HG03520 (cell line): ENCODE data around the gene AGXT2.
"Not testable (repeated sequence)": the region's sequence is repeated elsewhere in the genome, so short reads cannot be mapped to it uniquely, and the experiment has no call there.

Source experiments
- ATAC-seq: cut with Tn5 transposase; IDR thresholded peaks from one replicate; pipeline ENCODE4 v1.9.1; 2021; ENCODE audit warnings: mild to moderate bottlenecking, moderate library complexity; ENCODE audit not compliant: unreplicated experiment

Gene AGXT2

DNA sequence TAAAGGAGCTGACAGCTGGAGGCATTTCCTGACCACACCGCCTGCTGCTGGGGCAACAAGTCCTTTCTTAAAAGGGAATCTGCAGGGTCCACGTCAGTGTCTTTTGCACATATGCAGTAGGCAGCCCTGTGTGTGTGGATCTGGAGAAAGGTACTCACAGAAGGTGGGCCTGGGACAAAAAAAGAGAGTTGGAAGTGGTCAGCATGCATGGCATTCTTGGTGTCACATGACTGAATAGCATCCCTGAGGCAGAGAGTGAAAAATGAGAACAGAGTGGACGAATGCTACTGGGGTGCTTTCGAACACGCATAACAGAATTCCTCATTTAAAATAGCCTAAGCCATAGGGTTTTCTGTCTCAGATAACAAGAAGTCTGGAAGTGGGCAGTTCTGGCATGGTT is 71.4 kb downstream of the AGXT2 start:
- no peak for ATAC-seq

DNA sequence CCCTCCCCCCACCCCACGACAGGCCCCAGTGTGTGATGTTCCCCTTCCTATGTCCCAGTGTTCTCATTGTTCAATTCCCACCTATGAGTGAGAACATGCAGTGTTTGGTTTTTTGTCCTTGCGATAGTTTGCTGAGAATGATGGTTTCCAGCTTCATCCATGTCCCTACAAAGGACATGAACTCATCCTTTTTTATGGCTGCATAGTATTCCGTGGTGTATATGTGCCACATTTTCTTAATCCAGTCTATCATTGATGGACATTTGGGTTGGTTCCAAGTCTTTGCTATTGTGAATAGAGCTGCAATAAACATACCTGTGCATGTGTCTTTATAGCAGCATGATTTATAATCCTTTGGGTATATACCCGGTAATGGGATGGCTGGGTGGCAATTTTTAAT is 76.1 kb downstream of the AGXT2 start:
- ATAC-seq: not testable (repeated sequence)

DNA sequence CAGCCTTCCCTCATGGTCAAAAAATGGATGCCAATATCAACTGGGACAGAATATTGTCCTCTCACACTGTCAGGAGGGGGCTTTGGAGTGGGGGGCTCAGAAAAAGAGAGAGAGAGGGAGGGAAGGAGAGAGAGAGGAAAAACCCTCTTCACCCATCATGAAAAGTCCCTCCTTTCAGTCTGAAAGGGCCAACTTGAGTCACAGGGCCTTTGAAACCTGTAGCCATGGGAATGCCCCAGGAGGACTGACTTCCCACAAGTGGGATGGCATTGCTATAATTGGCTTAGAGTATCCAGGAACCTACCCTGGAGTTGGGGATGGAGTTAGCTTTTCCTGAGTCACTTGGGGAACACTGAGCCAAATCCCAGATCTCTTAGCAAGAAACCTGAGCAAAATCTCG is 77.2 kb downstream of the AGXT2 start:
- no peak for ATAC-seq

DNA sequence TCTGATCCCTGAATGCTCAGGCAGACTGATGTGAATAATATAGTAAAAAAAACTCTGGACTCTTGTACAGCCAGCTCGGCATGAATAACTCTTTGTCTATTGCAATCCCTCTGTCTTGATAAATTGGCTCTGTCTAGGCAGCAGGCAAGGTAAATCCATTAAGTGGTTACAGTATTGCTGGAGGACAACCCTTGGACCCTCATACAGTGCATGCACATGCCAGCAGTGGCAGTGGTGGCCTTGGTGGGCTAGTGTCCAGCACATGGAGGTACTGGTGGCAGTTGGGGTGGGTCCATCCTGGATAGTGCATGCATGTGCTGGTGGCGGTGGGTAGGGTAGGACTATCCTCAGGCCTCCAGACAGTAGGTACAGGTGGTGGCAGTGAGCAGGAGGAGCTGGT is 79.5 kb downstream of the AGXT2 start:
- no peak for ATAC-seq

DNA sequence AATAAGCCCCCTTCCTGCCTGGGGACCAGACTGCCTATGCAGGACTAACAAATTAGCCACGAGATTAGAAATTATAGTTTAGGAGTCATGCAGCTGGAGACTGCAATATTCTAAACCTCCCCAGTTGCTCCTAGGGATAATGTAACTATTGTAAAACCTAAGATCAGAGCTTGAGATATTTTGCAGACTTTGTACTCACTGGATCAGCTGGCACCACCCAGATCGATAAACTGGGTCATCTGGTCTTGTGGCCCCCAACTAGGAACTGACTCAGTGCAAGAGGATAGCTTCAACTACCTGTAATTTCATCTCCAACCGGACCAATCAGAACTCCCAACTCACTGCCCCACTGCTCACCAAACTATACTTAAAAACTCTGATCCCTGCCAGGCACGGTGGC is 80.2 kb downstream of the AGXT2 start:
- no peak for ATAC-seq

DNA sequence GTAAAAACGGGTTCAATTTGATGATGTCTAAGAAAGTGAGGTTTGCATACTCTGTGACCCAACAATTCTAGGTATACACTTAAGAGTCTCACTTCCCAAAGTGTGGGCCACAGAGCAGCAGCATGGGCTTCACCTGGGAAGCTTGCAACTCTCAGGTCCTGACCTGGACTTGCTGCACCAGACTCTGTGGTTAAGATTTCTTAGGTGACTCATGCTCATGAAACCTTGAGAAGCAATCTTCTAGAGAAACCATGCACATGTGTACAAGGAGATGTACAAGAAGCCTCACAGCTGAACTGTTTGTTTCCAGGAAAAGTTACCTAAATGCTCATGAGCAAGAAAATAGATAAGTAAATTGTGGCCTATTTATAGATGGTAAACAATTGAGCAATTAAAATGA is 88.4 kb downstream of the AGXT2 start:
- peak; percentile 90 for ATAC-seq

DNA sequence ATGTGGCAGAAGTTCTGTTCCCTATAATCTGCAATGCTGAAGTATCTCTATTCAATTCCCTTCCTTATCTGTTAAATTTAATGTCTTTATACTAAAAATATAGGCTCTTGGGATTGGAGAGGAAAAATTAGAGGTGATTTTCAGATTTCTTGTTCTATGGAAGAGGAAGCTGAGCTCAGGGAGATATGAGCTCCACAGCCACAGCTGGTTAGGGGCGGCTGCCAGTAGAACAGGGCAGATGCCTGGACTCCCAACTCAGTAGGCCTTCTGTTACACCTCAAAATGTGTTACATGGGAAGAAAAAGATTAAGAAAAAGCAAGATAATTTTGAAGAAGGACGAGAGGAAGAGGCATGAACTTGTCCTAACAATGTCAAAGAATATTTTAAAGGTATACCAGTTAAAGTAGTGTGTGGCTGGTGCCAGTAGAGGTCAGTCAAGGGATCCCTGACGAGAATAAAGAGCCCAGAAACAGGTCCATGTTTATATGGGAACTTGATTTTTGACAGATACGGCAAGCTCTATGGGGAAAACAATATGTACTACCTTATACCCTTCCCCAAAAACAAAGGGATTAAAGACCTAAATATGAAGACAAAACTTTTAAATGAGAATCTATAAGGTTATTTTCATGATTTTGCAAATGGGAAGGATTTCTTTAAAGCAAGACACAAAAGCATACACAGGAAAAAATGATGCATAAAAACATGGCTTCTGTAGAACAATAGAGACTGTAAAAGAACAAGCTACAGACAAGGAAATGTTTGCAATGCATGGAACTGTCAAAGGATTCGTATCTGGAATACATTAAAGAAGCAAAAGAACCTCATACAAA is 89.7 kb downstream of the AGXT2 start:
- ATAC-seq: peak; percentile 41

DNA sequence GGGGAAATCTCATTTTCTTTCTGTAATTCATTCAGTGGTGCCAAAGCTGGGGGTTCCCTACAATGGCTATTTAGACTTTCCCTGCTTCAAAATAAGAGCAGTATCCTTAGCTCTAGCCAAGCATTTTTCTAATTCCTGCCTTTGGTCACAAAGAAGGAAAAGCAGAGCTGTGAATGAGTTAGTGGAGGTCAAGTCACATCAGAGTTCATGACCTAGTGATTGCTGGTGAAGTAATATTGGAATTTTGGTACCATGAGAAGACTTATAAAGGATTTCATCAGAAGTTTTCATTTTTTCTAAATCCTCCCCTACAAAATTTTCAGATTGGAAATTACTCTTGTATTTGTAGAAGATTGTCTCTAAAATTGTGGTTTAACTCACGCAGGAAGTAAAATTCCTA is 90.4 kb downstream of the AGXT2 start:
- ATAC-seq: no peak
